Measurements from ENCODE around the gene GRIK4. TPM values are rescaled to one million over a fixed set of nuclear protein-coding genes. Genes with fewer than 3 reads are reported as not detected.

GRIK4 gene
- total and polyA plus RNA-seq, 2 experiments from 2014 or later = not detected

GRCh38 chr11:120884154-120885020, 372.8 kb downstream of the GRIK4 start:
- no peak for DNase-seq
- peaks cover 33% of the 10 kb centered on the region for H3K4me1 ChIP-seq (ENCODE audit: insufficient read depth)
- H3K27ac ChIP-seq = peak overlapping the region; percentile 13; the same call in 1 of the 2 replicates
- no peaks in the 10 kb centered on the region for H3K9me3 ChIP-seq (ENCODE audit: low read depth)
- 83 to 89% methylated on average over 20 of the region's 20 CpGs for WGBS, 2 experiments (ENCODE audit: low coverage in 1 of 2, low lambda C conversion rate in 2 of 2, missing lambda C conversion rate in 2 of 2)
- no peaks in the 10 kb centered on the region for H3K36me3 ChIP-seq (ENCODE audit: low read depth)
- no peak for TF ChIP-seq EZH2phosphoT487 (IDR thresholded peaks at IDR 0.05; ENCODE audit: insufficient read depth, low read depth)
- TF ChIP-seq EZH2 (IDR thresholded peaks at IDR 0.05; ENCODE audit: insufficient read depth, poor library complexity, severe bottlenecking) = no peak
- in situ Hi-C loops (cut with MboI) = no loop called here
- no peaks in the 10 kb centered on the region for H3K9me2 ChIP-seq (ENCODE audit: insufficient read depth)
- peak overlapping the region; percentile 39 for H3K4me2 ChIP-seq (ENCODE audit: unreplicated experiment)
- peak overlapping the region; percentile 41; the same call in 1 of the 2 replicates for H3K9ac ChIP-seq
- no peak overlapping the region for H3K4me3 ChIP-seq
- H2AFZ ChIP-seq = peak overlapping the region; percentile 54
- H3K27me3 ChIP-seq (replicated peaks; ENCODE audit: insufficient read depth) = 0 out of 2 replicates have a peak, but pooled peaks cover 7% of the 10 kb centered on the region
- no peaks in the 10 kb centered on the region for H4K20me1 ChIP-seq (ENCODE audit: insufficient read depth)
- H3K79me2 ChIP-seq (ENCODE audit: insufficient read depth) = no peaks in the 10 kb centered on the region
- peaks cover 5% of the 10 kb centered on the region; the same call in 1 of the 2 replicates for H3F3A ChIP-seq (ENCODE audit: insufficient read depth)

GRCh38 chr11:120890609-120891320, 379.2 kb downstream of the GRIK4 start:
- WGBS, 2 experiments (ENCODE audit: low coverage in 1 of 2, low lambda C conversion rate in 2 of 2, missing lambda C conversion rate in 2 of 2) = 60 to 65% methylated on average over 7 of the region's 7 CpGs
- in situ Hi-C loops (cut with MboI) = no loop called here
- TF ChIP-seq EZH2 (IDR thresholded peaks at IDR 0.05; ENCODE audit: insufficient read depth, poor library complexity, severe bottlenecking) (no peak), EZH2phosphoT487 (IDR thresholded peaks at IDR 0.05; ENCODE audit: insufficient read depth, low read depth) (no peak)
- DNase-seq = no peak
- no peaks in the 10 kb centered on the region for H3K9me2 ChIP-seq (ENCODE audit: insufficient read depth)
- 0 out of 2 replicates have a peak, but pooled peaks cover 10% of the 10 kb centered on the region for H3K27me3 ChIP-seq (replicated peaks; ENCODE audit: insufficient read depth)
- H4K20me1 ChIP-seq (ENCODE audit: insufficient read depth) = no peaks in the 10 kb centered on the region
- H3K4me2 ChIP-seq (ENCODE audit: unreplicated experiment) = no peak overlapping the region
- H3K79me2 ChIP-seq (ENCODE audit: insufficient read depth) = no peaks in the 10 kb centered on the region
- H3K9me3 ChIP-seq (ENCODE audit: low read depth) = no peaks in the 10 kb centered on the region
- no peaks in the 10 kb centered on the region for H3K36me3 ChIP-seq (ENCODE audit: low read depth)
- no peaks in the 10 kb centered on the region for H3K4me1 ChIP-seq (ENCODE audit: insufficient read depth)
- no peak overlapping the region for H3K4me3 ChIP-seq
- H2AFZ ChIP-seq = no peak overlapping the region
- H3K9ac ChIP-seq = no peak overlapping the region
- H3F3A ChIP-seq (ENCODE audit: insufficient read depth) = no peaks in the 10 kb centered on the region
- H3K27ac ChIP-seq = no peak overlapping the region

- Histone ChIP-seq H2AFZ (no peak overlapping the region), H3K79me2 (ENCODE audit: insufficient read depth) (no peaks in the 10 kb centered on the region), H3K27me3 (replicated peaks; ENCODE audit: insufficient read depth) (peaks cover 8% of the 10 kb centered on the region; the same call in 1 of the 2 replicates), H3K9me2 (ENCODE audit: insufficient read depth) (no peaks in the 10 kb centered on the region), H3K4me1 (ENCODE audit: insufficient read depth) (no peaks in the 10 kb centered on the region), H3K4me3 (no peak overlapping the region), H3K27ac (no peak overlapping the region), H3F3A (ENCODE audit: insufficient read depth) (no peaks in the 10 kb centered on the region), H3K9me3 (ENCODE audit: low read depth) (no peaks in the 10 kb centered on the region), H3K36me3 (ENCODE audit: low read depth) (no peaks in the 10 kb centered on the region), H4K20me1 (ENCODE audit: insufficient read depth) (no peaks in the 10 kb centered on the region), H3K9ac (no peak overlapping the region), H3K4me2 (ENCODE audit: unreplicated experiment) (no peak overlapping the region)
- DNase-seq = no peak
- TF ChIP-seq EZH2phosphoT487 (IDR thresholded peaks at IDR 0.05; ENCODE audit: insufficient read depth, low read depth) (no peak), EZH2 (IDR thresholded peaks at IDR 0.05; ENCODE audit: insufficient read depth, poor library complexity, severe bottlenecking) (no peak)
- in situ Hi-C loops (cut with MboI) = no loop called here
- WGBS, 2 experiments (ENCODE audit: low coverage in 1 of 2, low lambda C conversion rate in 2 of 2, missing lambda C conversion rate in 2 of 2) = 51 to 55% methylated on average over 9 of the region's 9 CpGs
These were observed 382.1 kb downstream of the GRIK4 start for GRCh38 chr11:120893440-120894201.
